Osteocyte (in vitro differentiated cells): Measurements from ENCODE around the gene APBA1. TPM values are rescaled to one million over a fixed set of nuclear protein-coding genes. Genes with fewer than 3 reads are reported as not detected.

ENCODE experiments used
- DNase-seq: peaks from one replicate; pipeline ENCODE4 v3.0.0; 2021; ENCODE audit warnings: mixed read lengths; ENCODE audit not compliant: unreplicated experiment; ENCODE audit errors: extremely low spot score
- H3K27ac Mint-ChIP-seq: one replicate; pipeline ENCODE4 v1.8.0; 2021; ENCODE audit warnings: mild to moderate bottlenecking, mixed read lengths; ENCODE audit not compliant: unreplicated experiment
- H3K27me3 Mint-ChIP-seq: one replicate; pipeline ENCODE4 v1.8.0; 2021; ENCODE audit warnings: mixed read lengths; ENCODE audit not compliant: unreplicated experiment
- H3K36me3 Mint-ChIP-seq: one replicate; pipeline ENCODE4 v1.8.0; 2021; ENCODE audit warnings: mixed read lengths; ENCODE audit not compliant: unreplicated experiment
- H3K4me1 Mint-ChIP-seq: one replicate; pipeline ENCODE4 v1.8.0; 2021; ENCODE audit warnings: mixed read lengths; ENCODE audit not compliant: unreplicated experiment
- H3K4me3 Mint-ChIP-seq: one replicate; pipeline ENCODE4 v1.8.0; 2021; ENCODE audit warnings: mild to moderate bottlenecking, moderate library complexity, mixed read lengths; ENCODE audit not compliant: unreplicated experiment
- H3K9me3 Mint-ChIP-seq: one replicate; pipeline ENCODE4 v1.8.0; 2021; ENCODE audit warnings: mixed read lengths; ENCODE audit not compliant: unreplicated experiment
- CTCF ChIP-seq: fragments of 200-600 bp; sonication (generic); IDR thresholded peaks from 2 replicates; pipeline ENCODE4 v1.5.0; 2021; ENCODE audit warnings: antibody characterized with exemption, mild to moderate bottlenecking, moderate library complexity
- total RNA-seq: library from RNA; stranded (reverse); gene quantifications from 2 replicates; pipeline ENCODE4 v1.2.1, GENCODE V29; 2021

Gene APBA1
- total RNA-seq, 1 donor from 2014 or later = 5.2 TPM

DNA sequence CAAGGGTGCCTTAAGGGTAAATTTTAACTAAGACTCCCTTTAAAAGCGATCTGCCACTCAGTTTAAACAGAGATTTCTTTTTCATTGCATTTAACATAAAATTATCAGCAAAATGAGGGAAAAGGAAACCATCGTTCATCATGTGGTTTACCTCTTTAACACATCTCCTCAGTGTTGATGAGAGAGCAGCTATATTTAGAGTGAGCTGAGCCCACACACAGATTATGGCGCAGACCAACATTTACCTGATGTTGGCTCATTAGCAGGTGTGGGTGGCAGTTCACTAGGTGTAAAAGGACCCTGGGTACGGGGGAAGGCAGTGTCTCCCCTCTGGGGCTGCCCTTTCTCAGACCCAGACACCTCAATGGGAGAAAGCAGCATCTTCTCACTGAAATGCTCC lies 197.3 kb downstream of the APBA1 start:
- Mint-ChIP-seq H3K4me3 (no peak overlapping the region), H3K27ac (no peak overlapping the region), H3K27me3 (no peaks in the 10 kb centered on the region), H3K4me1 (peaks cover 2% of the 10 kb centered on the region), H3K36me3 (no peaks in the 10 kb centered on the region), H3K9me3 (no peaks in the 10 kb centered on the region)
- no peak for DNase-seq
- TF ChIP-seq CTCF = no peak

DNA sequence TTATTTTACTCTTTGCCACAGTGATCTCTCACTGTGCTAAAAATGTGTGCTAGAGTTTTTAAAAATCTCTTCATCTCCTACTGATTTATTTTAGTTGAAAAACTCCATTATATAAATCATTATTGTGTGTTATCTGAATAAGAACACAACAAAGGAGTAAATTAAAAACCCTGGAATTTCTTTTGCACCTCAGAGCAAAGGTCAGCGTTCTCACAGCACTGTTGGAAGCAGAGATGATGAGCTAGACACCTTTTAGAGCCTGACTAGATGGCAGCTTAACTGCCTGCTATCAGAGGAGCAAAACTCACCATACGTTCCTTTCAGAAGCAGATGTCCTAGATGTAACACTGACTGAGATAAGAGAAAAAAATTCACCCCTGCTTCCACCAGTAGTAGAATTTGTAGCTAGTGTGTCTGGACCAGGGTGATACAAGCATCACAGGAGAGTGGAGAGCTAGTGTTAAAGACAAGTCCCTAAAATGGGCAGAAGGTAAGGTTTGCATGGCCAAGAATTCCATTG lies 200.0 kb downstream of the APBA1 start:
- H3K4me3 Mint-ChIP-seq = no peak overlapping the region
- H3K36me3 Mint-ChIP-seq = no peaks in the 10 kb centered on the region
- DNase-seq = peak; percentile 8
- TF ChIP-seq CTCF = no peak
- no peak overlapping the region for H3K27ac Mint-ChIP-seq
- H3K9me3 Mint-ChIP-seq = no peaks in the 10 kb centered on the region
- no peaks in the 10 kb centered on the region for H3K27me3 Mint-ChIP-seq
- H3K4me1 Mint-ChIP-seq = peaks cover 2% of the 10 kb centered on the region

GRCh38 chr9:69471433-69471832 lies 200.7 kb downstream of the APBA1 start:
- Mint-ChIP-seq H3K36me3 (no peaks in the 10 kb centered on the region), H3K4me3 (no peak overlapping the region), H3K9me3 (no peaks in the 10 kb centered on the region), H3K27ac (no peak overlapping the region), H3K4me1 (peaks cover 2% of the 10 kb centered on the region), H3K27me3 (no peaks in the 10 kb centered on the region)
- no peak for DNase-seq
- no peak for TF ChIP-seq CTCF

DNA sequence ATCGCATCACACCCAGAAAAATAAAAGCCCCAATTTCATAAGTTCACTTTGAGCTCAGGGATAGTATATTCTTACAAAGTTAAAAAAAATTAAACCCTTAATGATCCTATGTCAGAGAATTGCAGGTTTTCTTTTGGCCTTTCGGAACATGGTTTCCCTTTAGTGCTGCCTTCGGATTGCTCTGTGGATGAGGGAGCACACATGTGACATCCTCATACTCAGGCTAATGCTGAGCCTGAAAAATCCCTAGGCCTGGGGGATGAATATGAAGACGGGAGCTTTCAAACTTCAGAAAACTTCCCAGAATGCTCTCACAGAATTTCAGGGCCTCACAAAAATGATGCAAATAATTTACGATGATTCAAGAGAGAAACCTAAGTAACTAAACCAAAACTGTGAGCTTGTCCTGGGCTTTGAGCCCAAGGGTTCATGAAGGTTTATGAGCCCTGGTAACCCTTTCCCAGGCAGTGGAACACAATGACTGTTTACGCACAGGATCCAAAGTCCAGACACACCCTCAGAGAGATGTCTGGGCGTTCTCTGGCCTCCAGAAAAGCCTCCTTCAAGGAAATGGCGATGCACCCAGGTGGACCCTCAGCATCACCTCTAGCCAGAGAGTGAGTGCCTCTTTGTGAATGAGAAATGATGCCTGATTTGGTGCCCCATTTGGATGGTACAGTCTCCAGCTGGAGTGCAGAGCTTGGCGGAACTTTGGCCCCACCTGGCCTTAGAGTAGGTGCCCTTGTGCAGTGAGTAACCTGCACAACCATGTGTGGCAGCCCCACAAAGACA lies 201.8 kb downstream of the APBA1 start:
- TF ChIP-seq CTCF = no peak
- H3K36me3 Mint-ChIP-seq = no peaks in the 10 kb centered on the region

DNA sequence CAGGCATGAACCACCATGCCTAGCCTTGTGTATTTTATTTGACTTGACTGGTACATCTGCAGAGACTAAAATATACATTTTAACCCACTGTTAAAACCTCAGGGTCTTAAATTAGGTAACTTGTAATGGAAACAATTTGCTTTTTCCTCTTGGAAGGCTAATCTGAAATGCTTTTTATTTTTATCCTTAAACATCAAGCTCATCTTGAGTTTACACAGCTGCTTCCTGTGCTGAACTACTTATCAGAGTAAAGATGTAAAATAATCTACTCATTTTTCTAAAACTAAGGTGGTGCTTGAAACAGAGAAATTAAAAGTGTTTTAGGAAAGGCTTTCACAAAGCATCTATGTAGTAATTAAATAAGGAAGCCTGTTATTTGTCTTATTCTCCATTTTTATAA lies 203.0 kb downstream of the APBA1 start:
- DNase-seq = no peak
- Mint-ChIP-seq H3K4me3 (no peak overlapping the region), H3K27me3 (no peaks in the 10 kb centered on the region), H3K27ac (no peak overlapping the region), H3K4me1 (no peaks in the 10 kb centered on the region), H3K9me3 (no peaks in the 10 kb centered on the region), H3K36me3 (no peaks in the 10 kb centered on the region)
- TF ChIP-seq CTCF = no peak

More for the DNA sequence above, 201.8 kb downstream of the APBA1 start:
- Mint-ChIP-seq H3K4me1 (no peaks in the 10 kb centered on the region), H3K27me3 (no peaks in the 10 kb centered on the region), H3K4me3 (no peak overlapping the region), H3K9me3 (no peaks in the 10 kb centered on the region), H3K27ac (no peak overlapping the region)
- peak; percentile 49 for DNase-seq
